ENCODE results near the gene FTO. TPM values are rescaled to one million over a fixed set of nuclear protein-coding genes. Genes with fewer than 3 reads are reported as not detected.

Gene FTO
- total RNA-seq, 1 experiment from 2014 or later: 57.4 TPM

GRCh38 chr16:53872248-53873221 lies 168.6 kb downstream of the FTO start:
- H3K4me1 Mint-ChIP-seq: no peaks in the 10 kb centered on the region
- H3K27me3 Mint-ChIP-seq (ENCODE audit: low read depth): no peaks in the 10 kb centered on the region
- H3K27ac Mint-ChIP-seq: no peak overlapping the region
- no peak for ATAC-seq
- no peak overlapping the region for H3K4me3 Mint-ChIP-seq
- H3K36me3 Mint-ChIP-seq: peaks cover 18% of the 10 kb centered on the region
- ChIA-PET POLR2A (no interaction called here), CTCF (no interaction called here)
- DNase-seq (ENCODE audit: low spot score): no peak
- no peak for TF ChIP-seq ZNF219 (CRISPR knock-in tag; IDR thresholded peaks at IDR 0.05; ENCODE audit: borderline replicate concordance)
- TF ChIP-seq, protein P1, sequence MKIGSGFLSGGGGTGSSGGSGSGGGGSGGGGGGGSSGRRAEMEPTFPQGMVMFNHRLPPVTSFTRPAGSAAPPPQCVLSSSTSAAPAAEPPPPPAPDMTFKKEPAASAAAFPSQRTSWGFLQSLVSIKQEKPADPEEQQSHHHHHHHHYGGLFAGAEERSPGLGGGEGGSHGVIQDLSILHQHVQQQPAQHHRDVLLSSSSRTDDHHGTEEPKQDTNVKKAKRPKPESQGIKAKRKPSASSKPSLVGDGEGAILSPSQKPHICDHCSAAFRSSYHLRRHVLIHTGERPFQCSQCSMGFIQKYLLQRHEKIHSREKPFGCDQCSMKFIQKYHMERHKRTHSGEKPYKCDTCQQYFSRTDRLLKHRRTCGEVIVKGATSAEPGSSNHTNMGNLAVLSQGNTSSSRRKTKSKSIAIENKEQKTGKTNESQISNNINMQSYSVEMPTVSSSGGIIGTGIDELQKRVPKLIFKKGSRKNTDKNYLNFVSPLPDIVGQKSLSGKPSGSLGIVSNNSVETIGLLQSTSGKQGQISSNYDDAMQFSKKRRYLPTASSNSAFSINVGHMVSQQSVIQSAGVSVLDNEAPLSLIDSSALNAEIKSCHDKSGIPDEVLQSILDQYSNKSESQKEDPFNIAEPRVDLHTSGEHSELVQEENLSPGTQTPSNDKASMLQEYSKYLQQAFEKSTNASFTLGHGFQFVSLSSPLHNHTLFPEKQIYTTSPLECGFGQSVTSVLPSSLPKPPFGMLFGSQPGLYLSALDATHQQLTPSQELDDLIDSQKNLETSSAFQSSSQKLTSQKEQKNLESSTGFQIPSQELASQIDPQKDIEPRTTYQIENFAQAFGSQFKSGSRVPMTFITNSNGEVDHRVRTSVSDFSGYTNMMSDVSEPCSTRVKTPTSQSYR (CRISPR knock-in tag; IDR thresholded peaks at IDR 0.05): no peak
- no peak for TF ChIP-seq RELA (CRISPR knock-in tag; IDR thresholded peaks at IDR 0.05; ENCODE audit: borderline replicate concordance)
- no peak for TF ChIP-seq FOXJ3 (CRISPR knock-in tag; IDR thresholded peaks at IDR 0.05; ENCODE audit: borderline replicate concordance)
- no peak for TF ChIP-seq SP1 (CRISPR knock-in tag; conservative IDR thresholded peaks at IDR 0.05)
- TF ChIP-seq USF1 (CRISPR knock-in tag; IDR thresholded peaks at IDR 0.05): no peak
- no peak for TF ChIP-seq SMAD3 (CRISPR knock-in tag; IDR thresholded peaks at IDR 0.05; ENCODE audit: borderline replicate concordance)
- no peak for TF ChIP-seq ARID4B (CRISPR knock-in tag; IDR thresholded peaks at IDR 0.05; ENCODE audit: borderline replicate concordance)
- TF ChIP-seq, protein P2, sequence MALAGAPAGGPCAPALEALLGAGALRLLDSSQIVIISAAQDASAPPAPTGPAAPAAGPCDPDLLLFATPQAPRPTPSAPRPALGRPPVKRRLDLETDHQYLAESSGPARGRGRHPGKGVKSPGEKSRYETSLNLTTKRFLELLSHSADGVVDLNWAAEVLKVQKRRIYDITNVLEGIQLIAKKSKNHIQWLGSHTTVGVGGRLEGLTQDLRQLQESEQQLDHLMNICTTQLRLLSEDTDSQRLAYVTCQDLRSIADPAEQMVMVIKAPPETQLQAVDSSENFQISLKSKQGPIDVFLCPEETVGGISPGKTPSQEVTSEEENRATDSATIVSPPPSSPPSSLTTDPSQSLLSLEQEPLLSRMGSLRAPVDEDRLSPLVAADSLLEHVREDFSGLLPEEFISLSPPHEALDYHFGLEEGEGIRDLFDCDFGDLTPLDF (CRISPR knock-in tag; IDR thresholded peaks at IDR 0.05): no peak
- no peak for TF ChIP-seq AR (CRISPR knock-in tag; IDR thresholded peaks at IDR 0.05)
- TF ChIP-seq TEAD1 (CRISPR knock-in tag; IDR thresholded peaks at IDR 0.05): no peak
- no peak for TF ChIP-seq SOX15 (CRISPR knock-in tag; IDR thresholded peaks at IDR 0.05)
- no peak for TF ChIP-seq GTF2I (CRISPR knock-in tag; conservative IDR thresholded peaks at IDR 0.05)
- TF ChIP-seq FOXK1 (CRISPR knock-in tag; IDR thresholded peaks at IDR 0.05): no peak
- no peak for TF ChIP-seq MYBL2 (CRISPR knock-in tag; IDR thresholded peaks at IDR 0.05)
- TF ChIP-seq USF2 (CRISPR knock-in tag; IDR thresholded peaks at IDR 0.05): no peak
- TF ChIP-seq, protein P3, sequence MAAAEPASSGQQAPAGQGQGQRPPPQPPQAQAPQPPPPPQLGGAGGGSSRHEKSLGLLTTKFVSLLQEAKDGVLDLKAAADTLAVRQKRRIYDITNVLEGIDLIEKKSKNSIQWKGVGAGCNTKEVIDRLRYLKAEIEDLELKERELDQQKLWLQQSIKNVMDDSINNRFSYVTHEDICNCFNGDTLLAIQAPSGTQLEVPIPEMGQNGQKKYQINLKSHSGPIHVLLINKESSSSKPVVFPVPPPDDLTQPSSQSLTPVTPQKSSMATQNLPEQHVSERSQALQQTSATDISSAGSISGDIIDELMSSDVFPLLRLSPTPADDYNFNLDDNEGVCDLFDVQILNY (CRISPR knock-in tag; IDR thresholded peaks at IDR 0.05): no peak
- TF ChIP-seq ZNF396 (CRISPR knock-in tag; IDR thresholded peaks at IDR 0.05; ENCODE audit: borderline replicate concordance): no peak
- peaks cover 22% of the 10 kb centered on the region for H3K9me3 Mint-ChIP-seq
